ENCODE data around the gene HOXD4.
A peak's percentile ranks its signal among the peaks of the same experiment; 100 is the strongest.

HOXD4 gene

GRCh38 chr2:176142281-176142680 lies 9.1 kb upstream of the HOXD4 start:
- DNase-seq, result no peak

DNA sequence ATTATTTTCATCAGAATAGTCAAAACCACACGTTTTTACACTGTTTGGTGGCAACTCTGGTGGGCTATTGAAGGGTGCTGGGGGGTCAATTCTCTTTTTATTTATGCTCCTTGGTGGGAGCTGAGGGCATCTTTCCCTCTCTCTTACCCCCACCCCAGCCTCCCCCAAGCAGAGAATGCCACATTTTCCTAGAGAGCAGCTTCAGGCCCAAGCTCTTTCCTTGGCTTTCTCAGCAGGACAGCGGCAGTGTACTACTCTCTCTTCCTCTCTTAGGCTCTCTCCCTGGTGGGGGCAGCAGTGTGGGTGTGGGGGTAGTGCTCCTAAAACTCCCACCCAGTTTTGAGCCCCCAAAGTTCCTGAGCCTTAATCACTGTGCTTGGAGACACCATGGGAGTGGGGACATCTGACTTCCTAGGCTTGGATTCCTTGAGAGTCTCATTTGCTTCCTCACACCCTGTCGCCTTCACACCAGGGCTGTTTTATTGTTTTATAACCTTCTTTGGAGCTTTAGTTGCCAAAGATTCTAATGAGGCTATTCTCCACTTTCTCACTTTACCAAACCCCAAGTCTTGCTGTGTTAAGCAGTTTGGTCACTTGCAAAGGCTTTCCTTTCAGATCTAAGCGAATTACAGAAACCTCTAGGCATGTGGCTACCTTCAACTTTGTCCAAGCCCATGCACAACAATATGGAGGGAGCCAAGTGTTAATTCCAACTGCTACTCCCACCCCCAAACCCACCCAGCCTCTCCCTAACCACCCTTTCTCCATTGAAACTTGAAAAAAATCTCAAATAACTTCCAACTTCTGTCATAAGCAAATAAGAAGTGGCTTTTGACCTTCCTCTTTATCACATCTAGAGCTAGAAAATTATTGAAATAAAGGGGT lies 6.0 kb upstream of the HOXD4 start:
- no peak for DNase-seq

DNA sequence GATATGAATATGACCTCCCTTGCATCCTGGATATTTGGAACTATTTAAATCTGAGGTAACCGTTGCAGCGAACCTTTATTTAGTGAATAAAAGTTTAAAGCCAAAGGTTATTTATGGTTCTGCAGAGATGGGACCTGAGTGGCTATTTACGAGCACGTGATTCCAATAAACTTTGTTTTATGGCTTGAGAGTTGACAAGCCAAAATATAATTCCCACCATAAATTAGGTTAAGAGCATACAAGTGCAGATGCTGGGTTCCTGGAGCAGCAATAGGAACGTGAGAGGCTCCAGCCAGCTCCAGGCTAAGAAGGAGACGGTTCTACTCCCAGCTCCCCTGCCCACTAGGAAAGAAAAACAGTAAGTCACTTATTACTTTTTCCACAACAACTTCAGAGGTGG lies 5.2 kb upstream of the HOXD4 start:
- DNase-seq, result no peak

DNA sequence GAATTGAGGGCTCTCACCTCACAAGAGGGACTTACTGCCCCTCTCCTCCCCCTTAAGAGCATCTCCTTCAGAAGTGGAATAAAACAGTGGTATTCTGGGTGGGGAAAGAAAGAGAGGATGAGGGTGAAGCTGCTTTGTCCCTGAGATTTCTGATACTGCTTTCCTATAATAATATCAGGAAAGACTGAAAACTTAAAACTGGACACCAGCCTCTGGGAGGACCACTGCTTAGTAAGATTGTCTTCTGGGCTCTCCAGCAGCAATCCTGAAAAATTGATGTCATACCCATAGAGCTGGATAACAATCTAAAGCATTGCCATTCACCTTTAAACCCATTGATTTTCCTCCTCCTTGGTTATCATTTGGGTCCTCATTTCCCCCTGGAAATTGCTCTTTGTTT lies 4.7 kb upstream of the HOXD4 start:
- DNase-seq, result no peak

- DNase-seq, result no peak
Measured at GRCh38 chr2:176147210-176147799, 4.0 kb upstream of the HOXD4 start.

DNA sequence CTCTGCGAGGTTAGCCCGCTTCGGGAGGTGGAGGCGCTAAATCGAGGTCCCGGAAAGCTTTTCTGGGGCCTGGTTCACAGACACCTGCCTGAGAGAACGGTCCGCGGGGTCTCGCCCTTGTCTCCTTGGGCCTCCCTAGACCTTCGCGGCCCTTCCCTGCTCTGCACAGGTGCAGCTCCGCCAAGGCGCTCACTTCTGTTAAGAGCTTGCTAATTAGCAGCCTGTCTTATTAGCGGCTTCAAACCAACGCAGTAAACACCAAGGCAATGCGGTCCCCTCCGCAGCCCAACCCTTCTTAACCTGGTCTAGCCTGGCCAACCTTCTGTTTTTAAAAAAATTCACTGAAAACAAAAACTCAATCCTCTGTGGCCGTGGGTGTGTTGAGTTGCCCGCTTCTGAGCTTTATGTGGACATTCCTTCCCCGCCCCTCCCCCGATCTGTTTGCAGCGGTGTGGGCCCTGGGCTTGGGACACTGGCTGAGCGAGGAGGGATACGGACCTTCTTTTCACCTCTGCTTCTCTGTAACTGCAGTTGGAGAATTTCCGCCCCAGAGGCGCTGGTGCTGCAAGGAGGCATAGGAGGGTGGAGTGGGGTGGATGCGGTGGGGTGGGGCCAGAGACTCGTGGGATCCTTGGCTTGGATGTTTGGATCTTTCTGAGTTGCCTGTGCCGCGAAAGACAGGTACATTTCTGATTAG lies 3.4 kb upstream of the HOXD4 start:
- no peak for DNase-seq

- no peak for DNase-seq
Measured at GRCh38 chr2:176148751-176149421, 2.5 kb upstream of the HOXD4 start.

GRCh38 chr2:176149481-176149938 lies 1.8 kb upstream of the HOXD4 start:
- DNase-seq, result no peak

- no peak for DNase-seq
Measured at GRCh38 chr2:176149939-176150583, 1.3 kb upstream of the HOXD4 start.

- no peak for DNase-seq
Measured at GRCh38 chr2:176150584-176151441, 537 bp upstream of the HOXD4 start.

- DNase-seq, result no peak
Measured at GRCh38 chr2:176152350-176153181, 1.2 kb downstream of the HOXD4 start.

DNA sequence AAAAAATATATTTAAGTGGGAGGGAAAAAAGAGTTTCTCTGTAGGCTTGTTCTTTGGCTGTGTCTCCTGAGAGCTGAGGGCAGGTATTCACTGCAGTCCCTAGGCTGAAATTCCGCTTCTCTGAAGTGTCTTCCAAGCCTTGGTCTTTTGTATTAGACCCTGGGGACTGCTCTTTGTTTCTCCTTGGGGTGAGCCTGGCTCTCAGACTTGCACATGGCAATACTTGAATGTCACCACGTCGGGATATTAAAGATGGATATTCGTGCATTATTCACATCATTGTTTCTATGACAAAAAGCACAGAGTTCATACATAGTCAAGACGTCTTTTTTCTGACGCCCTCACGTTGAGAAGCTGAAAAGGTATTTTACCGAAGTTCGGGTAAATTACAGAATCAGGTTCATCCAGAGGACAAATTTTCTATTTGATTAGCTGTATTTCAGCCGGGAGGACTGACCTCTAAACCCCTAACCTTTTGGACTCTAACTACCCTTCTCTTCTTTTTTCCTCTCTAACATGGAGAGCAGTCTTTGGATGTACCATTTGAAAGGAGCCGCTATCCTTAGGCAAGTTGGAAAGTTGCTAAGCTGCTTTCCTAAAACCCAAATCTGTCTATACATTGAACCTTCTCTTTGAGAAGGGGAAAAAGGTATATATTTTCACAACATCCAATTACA lies 3.4 kb downstream of the HOXD4 start:
- no peak for DNase-seq

GRCh38 chr2:176155356-176156044 lies 4.2 kb downstream of the HOXD4 start:
- DNase-seq, result no peak

DNA sequence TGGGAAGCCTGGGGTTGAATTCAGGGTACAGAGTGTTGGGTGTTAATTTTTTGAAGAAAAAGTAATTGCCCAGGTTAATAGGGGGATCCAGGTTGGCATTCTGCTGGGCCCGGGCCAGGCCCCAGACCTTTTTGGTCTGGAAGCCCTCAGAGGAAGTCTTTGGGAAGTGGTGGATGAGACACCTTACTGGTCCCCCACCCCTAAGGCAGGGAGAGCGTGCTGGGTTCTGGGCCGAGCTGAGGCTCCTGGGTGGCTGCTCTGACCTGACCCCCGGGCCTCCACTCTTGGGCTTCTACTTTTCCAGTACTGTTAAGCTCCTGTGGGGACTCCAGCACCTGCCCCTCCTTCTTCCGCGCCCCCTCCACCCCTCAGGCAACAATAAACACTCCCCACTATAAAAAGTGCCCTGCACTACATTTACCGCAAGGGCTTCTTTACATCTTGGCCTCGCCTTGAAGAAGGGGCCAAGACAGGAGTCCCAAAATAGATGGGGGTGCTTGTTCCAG lies 5.0 kb downstream of the HOXD4 start:
- DNase-seq, result no peak

- DNase-seq, result no peak
Measured at GRCh38 chr2:176156807-176157498, 5.6 kb downstream of the HOXD4 start, which contains the start of gene HOXD3. Gene HOXD3, plus strand, starts transcription at chr2:176157307. Its CDS starts 11,808 bp downstream, at chr2:176169115.

DNA sequence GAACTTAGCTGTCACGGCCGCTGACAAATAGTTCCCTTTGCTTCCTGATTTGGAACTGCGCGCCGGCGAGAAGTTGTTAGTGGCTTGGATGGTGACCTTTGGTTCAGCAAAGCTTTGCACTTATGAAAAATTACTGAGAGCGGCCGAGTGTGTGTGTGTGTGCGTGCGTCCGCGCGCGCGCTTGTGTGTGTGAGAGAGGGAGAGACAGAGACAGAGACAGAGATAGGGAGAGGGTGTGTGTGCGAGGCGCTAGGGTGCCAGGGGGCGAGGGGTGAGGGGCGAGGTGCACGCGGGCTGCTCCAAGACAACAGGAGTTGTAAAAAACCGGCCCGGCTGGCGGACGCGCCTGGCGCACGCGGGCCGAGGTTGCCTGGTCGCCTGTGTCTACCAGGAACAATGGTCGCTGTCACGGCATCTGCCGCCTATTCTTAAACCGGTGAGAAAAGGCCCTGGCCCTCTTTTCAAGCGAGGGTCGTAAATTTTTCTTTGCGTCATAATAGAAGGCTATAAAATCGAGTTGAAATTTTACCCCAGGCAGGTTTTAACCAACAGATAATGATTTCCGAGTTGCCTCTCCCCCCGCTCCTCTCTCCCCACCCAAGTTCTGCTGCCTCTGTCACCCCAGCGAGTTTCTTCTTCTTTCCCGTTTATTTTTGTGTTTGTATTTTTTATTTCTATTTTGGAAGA lies 6.3 kb downstream of the HOXD4 start:
- DNase-seq, result peak; percentile 63

- no peak for DNase-seq
Measured at GRCh38 chr2:176158186-176158591, 6.8 kb downstream of the HOXD4 start.

Measured in NCI-H2081 treated with DMSO at 0.1 percent for 48 hours (cell line).